Keratinocyte (primary cell): ENCODE data around the gene PTPN5. TPM values are rescaled to one million over a fixed set of nuclear protein-coding genes. Genes with fewer than 3 reads are reported as not detected.

Experiments
- DNase-seq: peaks from one replicate; pipeline ENCODE4 v3.0.0-alpha.2; 2011; ENCODE audit warnings: low read depth, missing footprints, low spot score
- FAIRE-seq: peaks from 2 replicates; lab custom pipeline; 2011; peaks lifted over from hg19 to GRCh38; lab: Jason Lieb, UNC
- H2AFZ ChIP-seq: 2 replicates; pipeline ENCODE4 v1.6.0; 2012; ENCODE audit warnings: low read length, control low read depth, inconsistent platforms; ENCODE audit not compliant: control insufficient read depth
- H3K27ac ChIP-seq: 2 replicates; pipeline ENCODE4 v1.5.1; 2011; ENCODE audit warnings: low read length; ENCODE audit not compliant: control insufficient read depth, insufficient read depth
- H3K27me3 ChIP-seq: 3 replicates; pipeline ENCODE4 v1.6.0; 2011; ENCODE audit warnings: low read length; ENCODE audit not compliant: control insufficient read depth, insufficient read depth; ENCODE audit errors: extremely low read depth
- H3K36me3 ChIP-seq, 2 experiments: 2 replicates in 1 of 2; 3 replicates in 1 of 2; pipeline ENCODE4 v1.5.1; 2011; ENCODE audit warnings: low read length in 2 of 2, mild to moderate bottlenecking in 1 of 2; ENCODE audit not compliant: control insufficient read depth in 2 of 2, insufficient read depth in 2 of 2; ENCODE audit errors: extremely low read depth in 1 of 2
- H3K4me1 ChIP-seq: 3 replicates; pipeline ENCODE4 v1.5.1; 2011; ENCODE audit warnings: low read length; ENCODE audit not compliant: control insufficient read depth, insufficient read depth; ENCODE audit errors: extremely low read depth
- H3K4me2 ChIP-seq: 3 replicates; pipeline ENCODE4 v1.6.0; 2011; ENCODE audit warnings: low read depth, low read length; ENCODE audit not compliant: control insufficient read depth, insufficient read depth; ENCODE audit errors: extremely low read depth
- H3K4me3 ChIP-seq, 3 experiments: fragments of 200-600 bp in 1 of 3; sonication (generic) in 1 of 3; 2 replicates in 2 of 3; 3 replicates in 1 of 3; pipeline ENCODE4 v1.5.1; 2011 to 2016; ENCODE audit warnings: low read length in 3 of 3, mild to moderate bottlenecking in 3 of 3, control low read depth in 2 of 3, inconsistent platforms in 1 of 3, low read depth in 1 of 3, mixed read lengths in 1 of 3, mixed run types in 1 of 3, moderate library complexity in 1 of 3; ENCODE audit not compliant: control insufficient read depth in 2 of 3, insufficient read depth in 2 of 3; ENCODE audit errors: extremely low read depth in 1 of 3
- H3K79me2 ChIP-seq: 2 replicates; pipeline ENCODE4 v1.6.0; 2012; ENCODE audit warnings: low read length; ENCODE audit not compliant: control insufficient read depth, insufficient read depth
- H3K9ac ChIP-seq: 3 replicates; pipeline ENCODE4 v1.6.0; 2011; ENCODE audit warnings: low read length; ENCODE audit not compliant: control insufficient read depth, insufficient read depth; ENCODE audit errors: extremely low read depth
- H3K9me1 ChIP-seq: 3 replicates; pipeline ENCODE4 v1.6.0; 2011; ENCODE audit warnings: low read length; ENCODE audit not compliant: control insufficient read depth, insufficient read depth; ENCODE audit errors: extremely low read depth
- H3K9me3 ChIP-seq: 2 replicates; pipeline ENCODE4 v1.5.1; 2012; ENCODE audit warnings: low read depth, low read length; ENCODE audit not compliant: control insufficient read depth
- H4K20me1 ChIP-seq: 3 replicates; pipeline ENCODE4 v1.6.0; 2011; ENCODE audit warnings: low read length; ENCODE audit not compliant: control insufficient read depth, insufficient read depth; ENCODE audit errors: extremely low read depth
- EZH2 ChIP-seq: IDR thresholded peaks from one replicate; pipeline ENCODE4 v1.6.1; 2012; ENCODE audit warnings: inconsistent platforms, mild to moderate bottlenecking, low read length, moderate library complexity
- dilution Hi-C: fragments of 300-500 bp; cut with MboI; formaldehyde crosslinking; loops from one replicate; pipeline ENCODE4 v1.7.0; 2020; ENCODE audit warnings: low sequenced_read_pairs; ENCODE audit not compliant: extremely low pct_ligation_motif_present
- polyA plus RNA-seq, 5 experiments: library from polyadenylated mRNA; depleted of rRNA in 3 of 5; stranded (reverse) in 3 of 5; stranded (forward) in 1 of 5; unstranded in 1 of 5; fragments of >200 nt; gene quantifications; 1 replicate in 1 of 5; 2 replicates in 3 of 5; 3 replicates in 1 of 5; pipeline versions ENCODE4 v1.2.1 to v1.2.3, GENCODE V29; 2011 to 2012; ENCODE audit warnings: missing spikeins in 2 of 5, low read depth in 1 of 5, low replicate concordance in 1 of 5
- TF ChIP-seq, protein P1 (sequence below), 3 experiments: IDR thresholded peaks in 1 of 3; conservative IDR thresholded peaks in 1 of 3; optimal IDR thresholded peaks in 1 of 3; 2 replicates in 2 of 3; 3 replicates in 1 of 3; pipeline versions ENCODE3 to v1.5.1; 2011; ENCODE audit warnings: low read length in 3 of 3, mild to moderate bottlenecking in 3 of 3, moderate library complexity in 2 of 3, control low read depth in 1 of 3, inconsistent platforms in 1 of 3; ENCODE audit not compliant: insufficient read depth in 2 of 3; ENCODE audit errors: extremely low read depth in 1 of 3

The PTPN5 gene
- polyA plus RNA-seq, 1 donor (not counting 4 experiments of a cell fraction or from before 2014, with no cell fraction given): not detected

DNA sequence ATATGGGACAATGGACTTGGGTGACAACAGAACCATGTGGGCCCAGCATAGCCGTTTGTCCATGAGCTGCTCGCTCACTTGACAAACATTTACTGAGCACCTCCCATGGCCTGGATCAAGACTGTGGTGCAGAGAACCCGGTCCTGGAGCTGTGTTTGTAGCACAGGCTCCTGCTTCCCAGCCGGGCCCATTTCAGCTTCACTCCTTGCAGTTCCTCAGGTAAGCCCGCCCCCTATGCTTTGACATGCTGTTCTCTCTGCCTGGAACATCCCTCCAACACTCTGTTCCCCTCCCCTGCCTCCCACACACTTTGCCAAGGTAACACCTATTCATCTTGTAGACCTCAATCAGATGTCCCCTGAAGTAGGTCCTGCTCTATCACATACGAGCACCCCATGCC is 46.3 kb downstream of the PTPN5 start:
- dilution Hi-C loops: no loop called here
- no peaks in the 10 kb centered on the region for H4K20me1 ChIP-seq
- FAIRE-seq: no peak

DNA sequence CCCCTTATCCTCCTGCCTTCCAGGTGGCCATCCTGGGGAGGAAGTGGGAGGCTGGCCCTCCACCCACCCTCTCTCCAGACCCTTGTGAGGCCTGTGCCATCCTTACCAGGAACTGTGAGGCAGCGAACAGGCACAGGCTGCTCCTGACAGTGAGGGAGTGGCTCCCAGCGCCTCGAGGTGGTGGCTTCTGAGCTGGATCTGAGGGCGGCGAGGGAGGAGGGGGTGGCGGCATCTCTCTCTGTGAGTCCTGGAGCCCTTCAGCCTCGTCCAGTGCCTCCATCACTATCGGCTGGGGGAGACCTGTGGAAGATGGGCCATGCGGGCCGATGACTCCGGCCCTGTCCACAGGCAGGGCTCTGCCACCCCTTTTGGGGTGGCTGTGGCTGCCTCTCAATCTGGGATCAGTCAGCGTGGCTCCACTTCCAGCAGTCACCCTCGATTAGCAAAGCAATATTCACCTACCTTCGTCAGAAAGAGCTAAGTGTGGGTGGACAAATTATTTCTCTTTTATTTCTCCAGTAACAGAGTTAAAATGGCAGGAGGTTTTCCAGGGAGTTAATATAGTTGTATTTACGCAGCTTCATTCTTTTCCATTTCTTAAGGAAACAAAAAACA is 47.6 kb downstream of the PTPN5 start:
- dilution Hi-C loops: no loop called here
- Histone ChIP-seq H3K9me3 (no peaks in the 10 kb centered on the region), H3K36me3 (no peaks in the 10 kb centered on the region), H3K27ac (no peak overlapping the region), H3K4me1 (no peaks in the 10 kb centered on the region), H3K9me1 (no peaks in the 10 kb centered on the region), H3K4me3 (no peak overlapping the region), H3K4me2 (no peak overlapping the region), H3K9ac (no peak overlapping the region), H3K79me2 (no peaks in the 10 kb centered on the region), H2AFZ (no peak overlapping the region), H4K20me1 (no peaks in the 10 kb centered on the region), H3K27me3 (no peaks in the 10 kb centered on the region)
- TF ChIP-seq EZH2: no peak
- TF ChIP-seq, protein P1, sequence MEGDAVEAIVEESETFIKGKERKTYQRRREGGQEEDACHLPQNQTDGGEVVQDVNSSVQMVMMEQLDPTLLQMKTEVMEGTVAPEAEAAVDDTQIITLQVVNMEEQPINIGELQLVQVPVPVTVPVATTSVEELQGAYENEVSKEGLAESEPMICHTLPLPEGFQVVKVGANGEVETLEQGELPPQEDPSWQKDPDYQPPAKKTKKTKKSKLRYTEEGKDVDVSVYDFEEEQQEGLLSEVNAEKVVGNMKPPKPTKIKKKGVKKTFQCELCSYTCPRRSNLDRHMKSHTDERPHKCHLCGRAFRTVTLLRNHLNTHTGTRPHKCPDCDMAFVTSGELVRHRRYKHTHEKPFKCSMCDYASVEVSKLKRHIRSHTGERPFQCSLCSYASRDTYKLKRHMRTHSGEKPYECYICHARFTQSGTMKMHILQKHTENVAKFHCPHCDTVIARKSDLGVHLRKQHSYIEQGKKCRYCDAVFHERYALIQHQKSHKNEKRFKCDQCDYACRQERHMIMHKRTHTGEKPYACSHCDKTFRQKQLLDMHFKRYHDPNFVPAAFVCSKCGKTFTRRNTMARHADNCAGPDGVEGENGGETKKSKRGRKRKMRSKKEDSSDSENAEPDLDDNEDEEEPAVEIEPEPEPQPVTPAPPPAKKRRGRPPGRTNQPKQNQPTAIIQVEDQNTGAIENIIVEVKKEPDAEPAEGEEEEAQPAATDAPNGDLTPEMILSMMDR (optimal IDR thresholded peaks at IDR 0.05 in 1 of 3, IDR thresholded peaks at IDR 0.05 in 1 of 3, conservative IDR thresholded peaks at IDR 0.05 in 1 of 3; ENCODE audit: extremely low read depth in 1 of 3, insufficient read depth in 2 of 3, low read length in 3 of 3): no peak
- DNase-seq: no peak
- FAIRE-seq: no peak

More for the DNA sequence above, 46.3 kb downstream of the PTPN5 start:
- Histone ChIP-seq H3K4me1 (peaks cover 11% of the 10 kb centered on the region), H3K36me3 (no peaks in the 10 kb centered on the region), H3K4me2 (no peak overlapping the region), H3K27ac (no peak overlapping the region), H3K4me3 (no peak overlapping the region), H3K9ac (no peak overlapping the region), H3K27me3 (no peaks in the 10 kb centered on the region), H2AFZ (no peak overlapping the region), H3K79me2 (no peaks in the 10 kb centered on the region), H3K9me3 (no peaks in the 10 kb centered on the region), H3K9me1 (no peaks in the 10 kb centered on the region)
- TF ChIP-seq EZH2: no peak
- TF ChIP-seq, protein P1 (optimal IDR thresholded peaks at IDR 0.05 in 1 of 3, IDR thresholded peaks at IDR 0.05 in 1 of 3, conservative IDR thresholded peaks at IDR 0.05 in 1 of 3; ENCODE audit: extremely low read depth in 1 of 3, insufficient read depth in 2 of 3, low read length in 3 of 3): no peak
- DNase-seq: no peak
